Tibial nerve (tissue), 4 donors: ENCODE results near the gene KCNMA1. TPM values are rescaled to one million over a fixed set of nuclear protein-coding genes. Genes with fewer than 3 reads are reported as not detected.

ENCODE experiments used
- DNase-seq, 2 donors: peaks; one replicate each; pipeline ENCODE4 v3.0.0-alpha.2; 2019; ENCODE audit warnings: low spot score in 2 of 2
- H3K27ac ChIP-seq, 4 donors: fragments of 200-600 bp; sonication (generic) in 3 of 4; one replicate each; pipeline ENCODE4 v1.5.1; 2017 to 2019; ENCODE audit warnings: mild to moderate bottlenecking in 1 of 4
- H3K27me3 ChIP-seq, 2 donors: fragments of 200-600 bp; sonication (generic) in 1 of 2; one replicate each; pipeline versions ENCODE4 v1.5.1 to v1.6.0; 2017 to 2019
- H3K36me3 ChIP-seq, 3 donors: fragments of 200-600 bp; sonication (generic); one replicate each; pipeline ENCODE4 v1.5.1; 2018 to 2019
- H3K4me1 ChIP-seq, 4 donors: fragments of 200-600 bp; sonication (generic) in 3 of 4; one replicate each; pipeline ENCODE4 v1.5.1; 2017 to 2019
- H3K4me3 ChIP-seq, 4 donors: fragments of 200-600 bp; sonication (generic) in 3 of 4; one replicate each; pipeline ENCODE4 v1.5.1; 2017 to 2019; ENCODE audit warnings: mild to moderate bottlenecking in 1 of 4, moderate library complexity in 1 of 4
- H3K9me3 ChIP-seq, 4 donors: fragments of 200-600 bp; sonication (generic) in 3 of 4; one replicate each; pipeline ENCODE4 v1.5.1; 2017 to 2019
- EP300 ChIP-seq, 2 donors: sonication (generic); formaldehyde crosslinking; IDR thresholded peaks; one replicate each; pipeline ENCODE4 v1.6.1; 2017; ENCODE audit warnings: antibody characterized with exemption in 2 of 2, mild to moderate bottlenecking in 1 of 2
- POLR2A ChIP-seq, 2 donors: fragments of 450-650 bp; IDR thresholded peaks; one replicate each; pipeline ENCODE4 v1.6.1; 2017; ENCODE audit warnings: antibody characterized with exemption in 2 of 2, mild to moderate bottlenecking in 2 of 2, moderate library complexity in 2 of 2
- WGBS, 2 donors: methylation state at CpG; one replicate each; pipeline ENCODE4 v1.1.5; 2018; 5-methylcytosine and 5-hydroxymethylcytosine counted together
- total RNA-seq, 4 donors: library from RNA; depleted of rRNA; stranded (reverse); fragments of >200 nt; gene quantifications; one replicate each; pipeline ENCODE4 v1.1.0, GENCODE V29; 2016
- TF ChIP-seq, protein P1 (sequence below), 5 experiments: fragments of 200-600 bp in 3 of 5; fragments of 450-650 bp in 2 of 5; sonication (generic) in 3 of 5; IDR thresholded peaks; one replicate each; pipeline ENCODE4 v1.5.1; 2016 to 2019; ENCODE audit warnings: antibody characterized with exemption in 5 of 5, mild to moderate bottlenecking in 3 of 5, moderate library complexity in 2 of 5

KCNMA1 gene
- total RNA-seq, 4 donors from 2014 or later: 10.2 to 19.9 (median 13.7) TPM

DNA sequence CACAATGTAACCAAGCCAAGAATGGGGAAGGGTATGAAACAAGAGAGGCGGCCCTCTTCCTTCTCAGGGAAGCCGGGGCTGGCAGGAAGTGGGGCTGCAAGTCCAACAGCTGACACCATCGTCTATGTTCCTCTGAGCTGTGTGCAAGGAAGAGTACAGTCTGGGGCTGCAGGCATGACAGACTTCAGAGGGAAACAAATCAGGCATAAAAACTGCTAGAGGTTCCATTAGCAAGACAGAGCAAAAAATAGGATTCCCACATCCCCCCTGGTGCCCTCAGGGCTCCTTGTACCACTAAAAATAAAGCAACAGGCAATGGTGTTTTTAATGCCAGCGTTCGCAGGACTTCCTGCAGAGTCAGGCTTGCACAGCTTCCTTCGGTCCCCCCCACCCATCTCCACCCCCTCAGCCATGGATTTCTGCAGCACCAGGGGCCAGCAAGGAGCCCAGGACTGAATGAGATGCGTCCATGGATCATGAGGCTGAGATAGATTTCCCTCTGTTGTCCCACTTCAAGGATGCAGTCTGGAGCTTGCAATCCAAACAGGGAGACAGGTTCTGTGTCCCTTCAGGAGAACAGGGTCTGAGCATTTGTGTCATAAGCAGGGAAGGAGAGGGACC is 34.6 kb downstream of the KCNMA1 start:
- no peak overlapping the region for H3K27ac ChIP-seq
- no peak overlapping the region for H3K4me3 ChIP-seq
- TF ChIP-seq EP300 (IDR thresholded peaks at IDR 0.05) (no peak), POLR2A (IDR thresholded peaks at IDR 0.05) (no peak)
- TF ChIP-seq, protein P1, sequence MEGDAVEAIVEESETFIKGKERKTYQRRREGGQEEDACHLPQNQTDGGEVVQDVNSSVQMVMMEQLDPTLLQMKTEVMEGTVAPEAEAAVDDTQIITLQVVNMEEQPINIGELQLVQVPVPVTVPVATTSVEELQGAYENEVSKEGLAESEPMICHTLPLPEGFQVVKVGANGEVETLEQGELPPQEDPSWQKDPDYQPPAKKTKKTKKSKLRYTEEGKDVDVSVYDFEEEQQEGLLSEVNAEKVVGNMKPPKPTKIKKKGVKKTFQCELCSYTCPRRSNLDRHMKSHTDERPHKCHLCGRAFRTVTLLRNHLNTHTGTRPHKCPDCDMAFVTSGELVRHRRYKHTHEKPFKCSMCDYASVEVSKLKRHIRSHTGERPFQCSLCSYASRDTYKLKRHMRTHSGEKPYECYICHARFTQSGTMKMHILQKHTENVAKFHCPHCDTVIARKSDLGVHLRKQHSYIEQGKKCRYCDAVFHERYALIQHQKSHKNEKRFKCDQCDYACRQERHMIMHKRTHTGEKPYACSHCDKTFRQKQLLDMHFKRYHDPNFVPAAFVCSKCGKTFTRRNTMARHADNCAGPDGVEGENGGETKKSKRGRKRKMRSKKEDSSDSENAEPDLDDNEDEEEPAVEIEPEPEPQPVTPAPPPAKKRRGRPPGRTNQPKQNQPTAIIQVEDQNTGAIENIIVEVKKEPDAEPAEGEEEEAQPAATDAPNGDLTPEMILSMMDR (IDR thresholded peaks at IDR 0.05): no peak
- no peaks in the 10 kb centered on the region for H3K36me3 ChIP-seq
- H3K4me1 ChIP-seq: peaks cover 0 to 15% (median 2%) of the 10 kb centered on the region in 4 donors
- no peaks in the 10 kb centered on the region for H3K27me3 ChIP-seq
- no peak for DNase-seq
- 17 to 20% methylated on average over 6 to 7 of the region's 7 CpGs for WGBS, 2 donors
- H3K9me3 ChIP-seq: no peaks in the 10 kb centered on the region

DNA sequence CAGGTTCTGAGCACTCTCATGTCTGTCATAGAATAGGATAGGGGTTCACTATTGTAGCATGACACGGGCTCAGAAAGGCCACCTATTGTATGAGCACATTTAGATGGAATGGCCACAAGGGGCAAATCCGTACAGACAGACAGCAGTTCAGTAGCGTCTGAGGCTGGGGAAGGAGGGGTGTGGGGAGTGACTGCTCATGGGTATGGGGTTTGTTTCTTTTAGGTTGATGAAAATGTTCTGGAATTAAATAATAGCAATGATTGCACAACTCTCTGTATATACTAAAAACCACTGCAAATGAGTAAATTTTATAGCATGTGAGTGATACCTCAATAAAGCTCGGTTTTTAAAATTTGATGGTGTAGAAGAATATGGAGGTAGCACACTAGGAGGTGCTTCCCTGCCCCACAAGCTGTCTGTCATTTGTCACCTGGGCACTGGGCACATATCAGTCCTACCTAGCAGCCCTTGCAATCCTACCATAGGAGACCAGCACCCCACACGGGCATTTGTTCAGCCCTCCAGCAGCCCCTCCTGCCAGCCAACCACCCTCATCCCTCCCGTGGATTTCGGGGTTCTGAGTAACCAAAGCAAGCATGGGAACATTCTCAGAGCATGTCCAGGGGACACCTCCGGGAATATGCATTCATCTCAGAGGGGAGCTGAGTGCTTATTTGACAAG is 35.2 kb downstream of the KCNMA1 start:
- H3K9me3 ChIP-seq: no peaks in the 10 kb centered on the region
- no peak for DNase-seq
- no peaks in the 10 kb centered on the region for H3K36me3 ChIP-seq
- 67 to 70% methylated on average over 8 of the region's 8 CpGs for WGBS, 2 donors
- TF ChIP-seq POLR2A (IDR thresholded peaks at IDR 0.05) (no peak), EP300 (IDR thresholded peaks at IDR 0.05) (no peak)
- TF ChIP-seq, protein P1 (IDR thresholded peaks at IDR 0.05): no peak
- no peaks in the 10 kb centered on the region for H3K27me3 ChIP-seq
- H3K4me3 ChIP-seq: no peak overlapping the region
- H3K4me1 ChIP-seq: peaks cover 0 to 15% (median 2%) of the 10 kb centered on the region in 4 donors
- H3K27ac ChIP-seq: no peak overlapping the region

DNA sequence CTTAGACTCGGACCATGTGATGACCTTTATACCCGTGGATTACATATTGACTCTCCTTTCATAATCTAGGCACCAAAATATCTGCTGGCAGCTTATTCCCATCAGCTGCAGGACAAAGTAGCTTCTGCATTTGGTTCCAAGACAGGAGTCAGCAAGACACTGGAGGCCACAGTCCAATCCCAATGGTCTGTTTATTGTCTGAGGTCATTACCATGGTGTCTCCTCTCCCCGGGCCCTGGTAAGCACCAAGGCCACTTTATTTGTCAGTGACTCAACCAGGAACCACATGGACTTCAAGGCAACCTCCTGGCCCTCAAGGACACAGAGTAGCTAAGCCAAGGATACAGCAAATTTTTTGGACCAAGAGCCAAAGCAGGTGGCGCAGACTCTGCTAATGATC is 36.1 kb downstream of the KCNMA1 start:
- Histone ChIP-seq H3K9me3 (no peaks in the 10 kb centered on the region), H3K27ac (no peak overlapping the region), H3K27me3 (no peaks in the 10 kb centered on the region), H3K4me1 (peaks cover 0 to 15% (median 2%) of the 10 kb centered on the region in 4 donors), H3K36me3 (no peaks in the 10 kb centered on the region), H3K4me3 (no peak overlapping the region)
- TF ChIP-seq, protein P1 (IDR thresholded peaks at IDR 0.05): no peak
- TF ChIP-seq EP300 (IDR thresholded peaks at IDR 0.05) (no peak), POLR2A (IDR thresholded peaks at IDR 0.05) (no peak)
- 69 to 77% methylated on average over 4 of the region's 4 CpGs for WGBS, 2 donors
- DNase-seq: no peak

DNA sequence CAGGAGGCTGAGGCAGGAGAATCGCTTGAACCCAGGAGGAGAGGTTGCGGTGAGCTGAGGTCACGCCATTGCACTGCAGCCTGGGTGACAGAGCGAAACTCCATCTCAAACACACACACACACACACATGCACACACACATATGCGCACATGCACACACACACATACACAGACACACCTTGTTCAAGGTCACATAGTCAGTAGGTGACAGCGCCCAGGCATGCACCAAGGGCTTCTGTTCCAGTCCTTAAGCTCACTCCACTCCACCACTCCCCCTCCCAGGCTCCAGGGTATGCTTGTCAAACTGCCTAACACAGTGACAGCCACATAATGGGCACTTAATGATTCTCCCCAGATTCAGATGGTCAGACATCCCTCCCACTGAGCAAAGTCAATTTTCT is 37.0 kb downstream of the KCNMA1 start:
- no peak for DNase-seq
- H3K27ac ChIP-seq: no peak overlapping the region
- no peak for TF ChIP-seq POLR2A (IDR thresholded peaks at IDR 0.05)
- TF ChIP-seq, protein P1 (IDR thresholded peaks at IDR 0.05): no peak
- TF ChIP-seq EP300 (IDR thresholded peaks at IDR 0.05): no peak
- 96 to 97% methylated on average over 6 of the region's 6 CpGs for WGBS, 2 donors
- no peak overlapping the region for H3K4me3 ChIP-seq
- peaks cover 0 to 15% (median 2%) of the 10 kb centered on the region in 4 donors for H3K4me1 ChIP-seq
- no peaks in the 10 kb centered on the region for H3K36me3 ChIP-seq
- no peaks in the 10 kb centered on the region for H3K27me3 ChIP-seq
- no peaks in the 10 kb centered on the region for H3K9me3 ChIP-seq

DNA sequence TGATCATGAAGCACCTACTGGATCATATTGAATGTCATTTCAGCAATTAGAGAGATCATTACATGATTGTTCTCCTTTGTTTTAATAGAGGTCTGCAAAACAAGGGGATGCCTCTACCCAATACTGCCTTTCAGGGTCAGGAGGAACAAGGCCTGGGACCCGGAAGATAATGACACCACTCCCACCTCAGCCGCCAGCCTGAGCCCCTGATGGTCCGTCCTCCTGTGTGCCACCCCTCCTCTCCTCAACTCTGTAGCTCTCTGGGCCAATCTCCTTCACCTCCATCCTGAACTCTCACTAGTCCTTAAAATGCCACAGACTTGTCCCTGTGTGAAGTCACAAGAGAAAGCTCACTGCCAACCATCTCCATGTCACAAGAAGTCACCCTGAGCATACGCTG is 38.0 kb downstream of the KCNMA1 start:
- no peak overlapping the region for H3K27ac ChIP-seq
- no peaks in the 10 kb centered on the region for H3K9me3 ChIP-seq

More for the DNA sequence above, 38.0 kb downstream of the KCNMA1 start:
- H3K4me3 ChIP-seq: no peak overlapping the region
- DNase-seq: no peak
- H3K27me3 ChIP-seq: no peaks in the 10 kb centered on the region
- no peaks in the 10 kb centered on the region for H3K36me3 ChIP-seq
- H3K4me1 ChIP-seq: peaks cover 0 to 15% (median 2%) of the 10 kb centered on the region in 4 donors
- no peak for TF ChIP-seq POLR2A (IDR thresholded peaks at IDR 0.05)
- TF ChIP-seq, protein P1 (IDR thresholded peaks at IDR 0.05): no peak
- 76 to 86% methylated on average over 4 of the region's 4 CpGs for WGBS, 2 donors
